K562 (cell line): Measurements from ENCODE around the gene PLEKHA6. TPM values are rescaled to one million over a fixed set of nuclear protein-coding genes. Genes with fewer than 3 reads are reported as not detected.

ENCODE experiments used
- ATAC-seq: fragments of 200-7000 bp; cut with Tn5 transposase; 3 replicates; pipeline ENCODE4 v1.9.1; 2020; ENCODE audit warnings: moderate library complexity
- BruUV-seq: library from RNA; stranded (reverse); fragments of 400-500 nt; replicated peaks from 2 replicates; lab custom pipeline; 2021; lab: Mats Ljungman, UMichigan
- CTCF ChIA-PET: fragments of 300-600 bp; formaldehyde crosslinking; extraction: SDS; loops from one replicate; lab custom pipeline; 2021; ENCODE audit warnings: low intra/inter-chr PET ratio; lab: Yijun Ruan, JAX
- POLR2A ChIA-PET: fragments of 300-600, 350-650 bp; sonication (Branson Sonifier 250); formaldehyde crosslinking; extraction: SDS; loops from one replicate; lab custom pipeline; 2021; ENCODE audit warnings: antibody characterized with exemption, inconsistent platforms; lab: Yijun Ruan, JAX
- DNase-seq, 4 experiments: peaks; one replicate each; pipeline versions ENCODE4 v3.0.0 to v3.0.0-alpha.2; 2011 to 2018; ENCODE audit warnings: low spot score in 3 of 4, mixed read lengths in 3 of 4; ENCODE audit errors: extremely low read depth in 1 of 4
- FAIRE-seq: peaks from 2 replicates; lab custom pipeline; 2011; peaks lifted over from hg19 to GRCh38; lab: Jason Lieb, UNC
- H2AFZ ChIP-seq: 2 replicates; pipeline ENCODE4 v1.6.0; 2011; ENCODE audit warnings: low read depth, low read length, control low read depth, inconsistent platforms
- H3K27ac ChIP-seq: fragments of 200-600 bp; 3 replicates; pipeline ENCODE4 v1.8.0; 2011; ENCODE audit warnings: low read depth, mild to moderate bottlenecking, control low read depth, inconsistent platforms, low read length, moderate library complexity, mixed read lengths; ENCODE audit errors: extremely low read depth
- H3K27me3 ChIP-seq, 2 experiments: fragments of 300-600 bp in 1 of 2; 2 replicates in 1 of 2; 3 replicates in 1 of 2; pipeline versions ENCODE4 v1.6.0 to v1.8.0; 2011; ENCODE audit warnings: inconsistent platforms in 2 of 2, low read length in 2 of 2, mild to moderate bottlenecking in 1 of 2, mixed read lengths in 1 of 2, moderate library complexity in 1 of 2; ENCODE audit not compliant: control insufficient read depth in 2 of 2, insufficient read depth in 2 of 2
- H3K36me3 ChIP-seq: fragments of 300-600 bp; 3 replicates; pipeline ENCODE4 v1.8.0; 2011; ENCODE audit warnings: mild to moderate bottlenecking, low read length, inconsistent platforms; ENCODE audit not compliant: control insufficient read depth, insufficient read depth
- H3K4me1 ChIP-seq, 2 experiments: fragments of 200-600 bp in 1 of 2; replicated peaks in 1 of 2; 2 replicates in 1 of 2; 3 replicates in 1 of 2; pipeline versions ENCODE4 v1.5.1 to v1.8.0; 2011; ENCODE audit warnings: inconsistent platforms in 2 of 2, low read length in 2 of 2, mild to moderate bottlenecking in 1 of 2, mixed read lengths in 1 of 2, moderate library complexity in 1 of 2; ENCODE audit not compliant: control insufficient read depth in 2 of 2, insufficient read depth in 2 of 2
- H3K4me2 ChIP-seq: 2 replicates; pipeline ENCODE4 v1.6.1; 2011; ENCODE audit warnings: low read length, control low read depth, inconsistent platforms, mixed read lengths; ENCODE audit not compliant: insufficient read depth
- H3K4me3 ChIP-seq: fragments of 200-600 bp; sonication (generic), shearing (Covaris generic); 2 replicates; pipeline ENCODE4 v1.5.1; 2016; ENCODE audit warnings: control low read depth, inconsistent platforms
- H3K79me2 ChIP-seq: fragments of 200-600 bp; 3 replicates; pipeline ENCODE4 v1.8.0; 2011; ENCODE audit warnings: low read length, inconsistent platforms; ENCODE audit not compliant: control insufficient read depth, insufficient read depth
- H3K9ac ChIP-seq, 2 experiments: 2 replicates each; pipeline versions ENCODE4 v1.6.0 to v1.6.1; 2011; ENCODE audit warnings: low read depth in 2 of 2, low read length in 2 of 2, control low read depth in 1 of 2, inconsistent platforms in 1 of 2, mild to moderate bottlenecking in 1 of 2, mixed read lengths in 1 of 2; ENCODE audit not compliant: insufficient read depth in 1 of 2
- H3K9me1 ChIP-seq: one replicate; pipeline ENCODE4 v1.6.0; 2011; ENCODE audit warnings: inconsistent platforms, mild to moderate bottlenecking, low read length, moderate library complexity; ENCODE audit not compliant: control insufficient read depth, insufficient read depth
- H3K9me3 ChIP-seq: replicated peaks from 2 replicates; pipeline ENCODE4 v1.5.1; 2011; ENCODE audit warnings: low read depth, low read length, inconsistent platforms; ENCODE audit not compliant: control insufficient read depth, insufficient read depth
- H4K20me1 ChIP-seq: replicated peaks from 2 replicates; pipeline ENCODE4 v1.6.1; 2011; ENCODE audit warnings: low read length, inconsistent platforms, mixed read lengths; ENCODE audit not compliant: control insufficient read depth, insufficient read depth
- ADNP ChIP-seq: fragments of 200-800 bp; sonication (Bioruptor generic); IDR thresholded peaks from 2 replicates; pipeline ENCODE4 v1.6.1; 2016; ENCODE audit warnings: missing genetic modification characterization, missing compliant biosample characterization
- DACH1 ChIP-seq: fragments of 450-650 bp; IDR thresholded peaks from 2 replicates; pipeline ENCODE4 v1.6.1; 2018; ENCODE audit not compliant: partially characterized antibody
- EP400 ChIP-seq: fragments of 450-650 bp; IDR thresholded peaks from 2 replicates; pipeline ENCODE4 v1.6.1; 2017; ENCODE audit warnings: antibody characterized with exemption, mild to moderate bottlenecking, moderate library complexity
- KDM1A ChIP-seq, 2 experiments: fragments of 450-650 bp; IDR thresholded peaks; 2 replicates each; pipeline ENCODE4 v1.6.1; 2016; ENCODE audit warnings: mild to moderate bottlenecking in 2 of 2
- MAX ChIP-seq: sonication (generic); formaldehyde crosslinking; IDR thresholded peaks from 2 replicates; pipeline ENCODE4 v1.9.0; 2022; ENCODE audit warnings: mild to moderate bottlenecking, missing genetic modification reagents
- NCOA6 ChIP-seq: fragments of 450-650 bp; IDR thresholded peaks from 2 replicates; pipeline ENCODE4 v1.6.1; 2017; ENCODE audit warnings: mild to moderate bottlenecking
- NKRF ChIP-seq: fragments of 450-650 bp; IDR thresholded peaks from 2 replicates; pipeline ENCODE4 v1.6.1; 2016; ENCODE audit warnings: borderline replicate concordance
- PKNOX1 ChIP-seq: fragments of 450-650 bp; IDR thresholded peaks from 2 replicates; pipeline ENCODE4 v1.6.1; 2016
- RBM17 ChIP-seq: fragments of 200-400 bp; formaldehyde crosslinking; IDR thresholded peaks from 2 replicates; pipeline ENCODE4 v1.6.1; 2017; ENCODE audit warnings: low read depth, mild to moderate bottlenecking, low read length, borderline replicate concordance
- SIN3A ChIP-seq, 2 experiments: fragments of 150-350 bp in 1 of 2; IDR thresholded peaks; 2 replicates each; pipeline ENCODE4 v1.6.1; 2011 to 2016; ENCODE audit warnings: borderline replicate concordance in 2 of 2, low read depth in 2 of 2, low read length in 2 of 2, mild to moderate bottlenecking in 2 of 2, moderate library complexity in 2 of 2; ENCODE audit not compliant: control insufficient read depth in 1 of 2
- SP1 ChIP-seq: sonication (generic); formaldehyde crosslinking; IDR thresholded peaks from 2 replicates; pipeline ENCODE4 v1.8.1; 2022; ENCODE audit warnings: mild to moderate bottlenecking, missing genetic modification reagents
- VEZF1 ChIP-seq: fragments of 200-800 bp; sonication (Bioruptor generic); IDR thresholded peaks from 2 replicates; pipeline ENCODE4 v1.6.1; 2017; ENCODE audit warnings: missing genetic modification characterization, missing compliant biosample characterization
- ZEB2 ChIP-seq: fragments of 450-650 bp; IDR thresholded peaks from 2 replicates; pipeline ENCODE4 v1.6.1; 2016
- ZFX ChIP-seq: sonication (generic); formaldehyde crosslinking; IDR thresholded peaks from 2 replicates; pipeline ENCODE4 v1.8.0; 2022; ENCODE audit warnings: mild to moderate bottlenecking, missing genetic modification reagents, moderate library complexity
- ZNF232 ChIP-seq: sonication (generic); formaldehyde crosslinking; IDR thresholded peaks from 2 replicates; pipeline ENCODE4 v1.8.0; 2022; ENCODE audit warnings: mild to moderate bottlenecking, missing genetic modification reagents
- ZNF408 ChIP-seq: fragments of 250-450 bp; sonication (Bioruptor Pico); IDR thresholded peaks from 2 replicates; pipeline ENCODE4 v1.4.0; 2020; ENCODE audit warnings: low read depth, mild to moderate bottlenecking, moderate library complexity
- WGBS: fragments of 100-300 bp; shearing (Covaris generic); methylation state at CpG from one replicate; pipeline ENCODE4 v1.1.6; 2016; ENCODE audit warnings: low coverage, mixed read lengths; ENCODE audit not compliant: insufficient coverage; ENCODE audit errors: missing lambda C conversion rate; 5-methylcytosine and 5-hydroxymethylcytosine counted together
- in situ Hi-C: fragments of 300-500 bp; cut with MboI; formaldehyde crosslinking; loops from 4 replicates; pipeline ENCODE4 v1.15.0; 2018; ENCODE audit warnings: inconsistent platforms, mixed read lengths
- intact Hi-C: fragments of 100-400 bp; cut with micrococcal nuclease; formaldehyde crosslinking; loops from 2 replicates; pipeline ENCODE4 v1.14.2; 2022
- polyA plus RNA-seq, 8 experiments: library from polyadenylated mRNA; depleted of rRNA in 4 of 8; stranded (reverse) in 5 of 8; unstranded in 3 of 8; fragments of >200 nt; fragmentation: Nextera tagmentation in 2 of 8; fragmentation: Illumina TruSeq in 1 of 8; extraction: Ambion mirVana in 2 of 8; extraction: Trizol in 1 of 8; gene quantifications; 2 replicates each; pipeline versions ENCODE4 v1.2.1 to v1.2.3, GENCODE V29; 2011 to 2014; ENCODE audit warnings: inconsistent platforms in 1 of 8, missing spikeins in 1 of 8
- total RNA-seq, 7 experiments: library from RNA; depleted of rRNA in 6 of 7; stranded (reverse); fragments of >200 nt in 6 of 7; fragmentation: Illumina TruSeq in 2 of 7; extraction: Trizol in 2 of 7; gene quantifications; 2 replicates each; pipeline versions ENCODE4 v1.2.1 to v1.2.3, GENCODE V29; 2011 to 2021; ENCODE audit warnings: low replicate concordance in 1 of 7

The PLEKHA6 gene
- total and polyA plus RNA-seq, 9 of the 15 experiments (the other 6 are each of a cell fraction or from before 2014, with no cell fraction given), result under 0.01 to 0.33 (median 0.01) TPM; not detected in 4

- TF ChIP-seq SIN3A (IDR thresholded peaks at IDR 0.05; ENCODE audit: borderline replicate concordance in 2 of 2, control insufficient read depth in 1 of 2, low read depth in 2 of 2, low read length in 2 of 2), result 0 out of 4 replicates have a peak, but pooled peaks of 1 of the 2 experiments have one; percentile 11
- peak; percentile 39; the same call in 1 of the 2 replicates for TF ChIP-seq ADNP (tag)
- 0 out of 2 replicates have a peak, but pooled peaks have one; percentile 14 for TF ChIP-seq NCOA6
- 0 out of 2 replicates have a peak, but pooled peaks have one; percentile 34 for TF ChIP-seq ZNF232 (CRISPR knock-in tag)
- TF ChIP-seq PKNOX1, result 0 out of 2 replicates have a peak, but pooled peaks have one; percentile 20
- peak in 1 of 2 experiments; percentile 56; a peak in 1 of 4 replicates for TF ChIP-seq KDM1A (IDR thresholded peaks at IDR 0.05)
- TF ChIP-seq EP400, result peak; percentile 7; the same call in 1 of the 2 replicates
- TF ChIP-seq DACH1, result peak; percentile 74
- peak; percentile 30; the same call in 1 of the 2 replicates for TF ChIP-seq ZFX (CRISPR knock-in tag)
These were observed 47.7 kb upstream of the PLEKHA6 start (continued) for GRCh38 chr1:204407295-204407971.

- Histone ChIP-seq H3K27me3 (no peaks in the 10 kb centered on the region), H4K20me1 (peaks cover 59% of the 10 kb centered on the region), H3K9me1 (no peaks in the 10 kb centered on the region), H3K9me3 (no peaks in the 10 kb centered on the region), H3K27ac (no peak overlapping the region), H3K4me3 (peak overlapping the region; percentile 90), H3K36me3 (peaks cover 82% of the 10 kb centered on the region), H3K4me1 (peaks cover under 1 to 4% of the 10 kb centered on the region in 2 experiments; a peak in 3 of 5 replicates), H3K4me2 (peak overlapping the region; percentile 25), H3K79me2 (peaks cover 82% of the 10 kb centered on the region), H2AFZ (no peak overlapping the region), H3K9ac (peak overlapping the region in 1 of 2 experiments; percentile 95; a peak in 2 of 4 replicates)
- FAIRE-seq (no peak), DNase-seq (no peak), ATAC-seq (no peak)
- WGBS, result 32% methylated on average over 4 of the region's 4 CpGs
- ChIA-PET POLR2A (interaction anchor here (1.4 to 5.8 kb wide), 3 partner anchors 8 to 110 kb away, joined by 3 to 87 read pairs (median 24); partner anchors contain the start of gene MDM4), CTCF (no interaction called here)
- in situ Hi-C loops (no loop called here), intact Hi-C loops (no loop called here)
- no TSS peak for BruUV-seq
- TF ChIP-seq SP1 (CRISPR knock-in tag) (no peak), ZEB2 (no peak), MAX (CRISPR knock-in tag) (no peak), RBM17 (no peak), NKRF (0 out of 2 replicates have a peak, but pooled peaks have one; percentile 32), ZNF408 (CRISPR knock-in tag) (no peak), VEZF1 (CRISPR knock-in tag) (peak; percentile 44)
These were observed 46.9 kb upstream of the PLEKHA6 start for GRCh38 chr1:204406621-204407020.
